ENCODE results near the gene B3GNT8. TPM values are rescaled to one million over a fixed set of nuclear protein-coding genes. Genes with fewer than 3 reads are reported as not detected.
"Not testable (repeated sequence)": the region's sequence is repeated elsewhere in the genome, so short reads cannot be mapped to it uniquely, and the experiment has no call there.

B3GNT8 gene, protein sequence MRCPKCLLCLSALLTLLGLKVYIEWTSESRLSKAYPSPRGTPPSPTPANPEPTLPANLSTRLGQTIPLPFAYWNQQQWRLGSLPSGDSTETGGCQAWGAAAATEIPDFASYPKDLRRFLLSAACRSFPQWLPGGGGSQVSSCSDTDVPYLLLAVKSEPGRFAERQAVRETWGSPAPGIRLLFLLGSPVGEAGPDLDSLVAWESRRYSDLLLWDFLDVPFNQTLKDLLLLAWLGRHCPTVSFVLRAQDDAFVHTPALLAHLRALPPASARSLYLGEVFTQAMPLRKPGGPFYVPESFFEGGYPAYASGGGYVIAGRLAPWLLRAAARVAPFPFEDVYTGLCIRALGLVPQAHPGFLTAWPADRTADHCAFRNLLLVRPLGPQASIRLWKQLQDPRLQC
- total RNA-seq (10 to 100 TPM; 21.8 to 41.5 TPM), polyA plus RNA-seq (ENCODE audit: insufficient read length in 6 of 6) (1 to 10 TPM; 2.5 to 9.6 (median 5.1) TPM)
- long read RNA-seq, donor 1, result 0 reads
- long read RNA-seq, donor 2, result 0 reads
- long read RNA-seq, donor 3, result 0 reads
- long read RNA-seq, donor 4, transcript B3GNT8-202 (2 exons, 463 nt), result major isoform, 8 of 56 reads
- long read RNA-seq, donor 4, partial matches to known transcripts, result 42 of 56 reads
- long read RNA-seq, donor 4, other reads (novel, unspliced or antisense), result 6 of 56 reads
- long read RNA-seq, donor 5, result 0 reads
- long read RNA-seq, donor 6, partial matches to known transcripts, result 0 of 1 reads
- long read RNA-seq, donor 6, other reads (novel, unspliced or antisense), result 0 of 1 reads
- long read RNA-seq, donor 7, result 0 reads
- long read RNA-seq, donor 8, partial matches to known transcripts, result 10 of 11 reads
- long read RNA-seq, donor 8, other reads (novel, unspliced or antisense), result 0 of 11 reads
- long read RNA-seq, donor 9, result 0 reads
- long read RNA-seq, donor 10, transcript B3GNT8-202 (2 exons, 463 nt), result major isoform, 12 of 48 reads
- long read RNA-seq, donor 10, partial matches to known transcripts, result 32 of 48 reads
- long read RNA-seq, donor 10, other reads (novel, unspliced or antisense), result 4 of 48 reads
- long read RNA-seq, donor 11, result 0 reads
- long read RNA-seq, donor 12, partial matches to known transcripts, result 0 of 1 reads
- long read RNA-seq, donor 12, other reads (novel, unspliced or antisense), result 0 of 1 reads

DNA sequence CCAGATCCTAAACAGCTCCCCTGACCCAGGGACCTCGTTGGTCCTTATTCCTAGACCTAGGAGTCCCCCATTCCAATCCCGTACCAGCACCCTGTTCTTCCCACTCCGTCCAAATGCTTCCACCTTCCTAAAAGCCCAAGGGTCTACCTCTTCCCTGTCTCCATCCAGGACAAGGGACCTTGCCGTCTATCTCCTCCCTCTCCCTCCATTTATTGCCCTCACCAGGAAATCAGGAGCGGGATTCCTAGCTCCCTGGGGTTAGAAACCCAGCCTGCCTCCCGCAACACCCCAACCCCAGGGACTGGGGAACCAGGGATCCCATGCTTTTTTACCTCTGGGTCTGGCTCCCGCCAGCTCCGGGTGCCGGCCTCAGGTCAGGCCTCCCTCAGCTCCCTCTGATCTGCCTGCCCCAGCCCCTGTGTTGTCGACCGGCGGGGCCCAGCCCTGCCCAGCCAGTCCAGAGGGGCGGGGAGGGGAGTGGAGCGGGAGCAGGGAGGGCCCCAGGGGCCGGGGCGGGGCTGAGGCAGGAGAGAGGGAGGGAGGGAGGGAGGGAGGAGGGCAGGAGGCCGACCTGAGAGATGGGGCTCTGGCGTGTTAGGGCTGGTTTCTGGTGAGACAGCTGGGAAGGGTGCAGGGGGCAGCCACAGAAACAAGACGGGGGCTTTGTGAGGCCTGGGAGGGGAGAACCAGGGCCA is at the start of gene B3GNT8:
Gene B3GNT8 (minus strand): TSS at position 423 of the 695 bp plus-strand sequence. CDS start 596 bp downstream, outside the sequence.
- peak; percentile 88 for ATAC-seq
- Histone ChIP-seq H3K4me3 (peak within 1 kb of the TSS; percentile 49 to 71), H3K36me3 (peaks cover 0 to 63% of the 10 kb centered on the region in 2 donors)

DNA sequence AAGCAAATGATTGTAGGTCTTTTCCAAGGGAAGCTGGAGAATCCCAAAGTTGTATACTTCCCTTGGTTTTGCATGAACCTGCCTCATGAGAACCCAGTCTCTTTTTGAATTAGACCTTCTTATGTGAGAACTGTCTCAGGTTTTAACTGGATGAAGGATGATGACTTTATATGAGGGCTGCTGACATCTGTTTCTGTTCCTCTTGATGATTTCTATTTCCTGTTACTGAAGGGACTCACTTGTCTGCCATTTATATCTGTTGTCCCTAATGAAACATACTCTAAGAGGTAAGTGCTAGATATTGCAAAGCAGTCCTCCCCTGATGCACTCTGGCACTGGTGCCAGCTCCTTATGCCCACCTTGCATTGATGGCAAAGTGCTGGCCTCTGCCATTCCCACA is 49.4 kb upstream of the B3GNT8 start:
- ATAC-seq (no peak), DNase-seq (no peak)
- Histone ChIP-seq H3K27me3 (peaks cover 0 to 58% of the 10 kb centered on the region in 2 donors), H3K4me3 (no peak overlapping the region), H3K36me3 (no peaks in the 10 kb centered on the region), H3K4me1 (peaks cover 0 to 6% of the 10 kb centered on the region in 2 donors), H3K9me3 (no peaks in the 10 kb centered on the region), H3K27ac (no peak overlapping the region)
- TF ChIP-seq, protein P1, sequence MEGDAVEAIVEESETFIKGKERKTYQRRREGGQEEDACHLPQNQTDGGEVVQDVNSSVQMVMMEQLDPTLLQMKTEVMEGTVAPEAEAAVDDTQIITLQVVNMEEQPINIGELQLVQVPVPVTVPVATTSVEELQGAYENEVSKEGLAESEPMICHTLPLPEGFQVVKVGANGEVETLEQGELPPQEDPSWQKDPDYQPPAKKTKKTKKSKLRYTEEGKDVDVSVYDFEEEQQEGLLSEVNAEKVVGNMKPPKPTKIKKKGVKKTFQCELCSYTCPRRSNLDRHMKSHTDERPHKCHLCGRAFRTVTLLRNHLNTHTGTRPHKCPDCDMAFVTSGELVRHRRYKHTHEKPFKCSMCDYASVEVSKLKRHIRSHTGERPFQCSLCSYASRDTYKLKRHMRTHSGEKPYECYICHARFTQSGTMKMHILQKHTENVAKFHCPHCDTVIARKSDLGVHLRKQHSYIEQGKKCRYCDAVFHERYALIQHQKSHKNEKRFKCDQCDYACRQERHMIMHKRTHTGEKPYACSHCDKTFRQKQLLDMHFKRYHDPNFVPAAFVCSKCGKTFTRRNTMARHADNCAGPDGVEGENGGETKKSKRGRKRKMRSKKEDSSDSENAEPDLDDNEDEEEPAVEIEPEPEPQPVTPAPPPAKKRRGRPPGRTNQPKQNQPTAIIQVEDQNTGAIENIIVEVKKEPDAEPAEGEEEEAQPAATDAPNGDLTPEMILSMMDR (IDR thresholded peaks at IDR 0.05), result no peak
- intact Hi-C loops (cut with DNase I), result no loop called here

More for the DNA sequence above, at the start of gene B3GNT8:
- Histone ChIP-seq H3K4me1 (peaks cover 14 to 76% of the 10 kb centered on the region in 2 donors), H3K9me3 (no peaks in the 10 kb centered on the region), H3K27me3 (no peaks in the 10 kb centered on the region), H3K27ac (peak within 1 kb of the TSS; percentile 75 to 90)
- intact Hi-C loops (cut with DNase I), result no loop called here
- DNase-seq, result peak; percentile 42 to 99 (median 90)
- TF ChIP-seq, protein P1 (IDR thresholded peaks at IDR 0.05), result no peak

DNA sequence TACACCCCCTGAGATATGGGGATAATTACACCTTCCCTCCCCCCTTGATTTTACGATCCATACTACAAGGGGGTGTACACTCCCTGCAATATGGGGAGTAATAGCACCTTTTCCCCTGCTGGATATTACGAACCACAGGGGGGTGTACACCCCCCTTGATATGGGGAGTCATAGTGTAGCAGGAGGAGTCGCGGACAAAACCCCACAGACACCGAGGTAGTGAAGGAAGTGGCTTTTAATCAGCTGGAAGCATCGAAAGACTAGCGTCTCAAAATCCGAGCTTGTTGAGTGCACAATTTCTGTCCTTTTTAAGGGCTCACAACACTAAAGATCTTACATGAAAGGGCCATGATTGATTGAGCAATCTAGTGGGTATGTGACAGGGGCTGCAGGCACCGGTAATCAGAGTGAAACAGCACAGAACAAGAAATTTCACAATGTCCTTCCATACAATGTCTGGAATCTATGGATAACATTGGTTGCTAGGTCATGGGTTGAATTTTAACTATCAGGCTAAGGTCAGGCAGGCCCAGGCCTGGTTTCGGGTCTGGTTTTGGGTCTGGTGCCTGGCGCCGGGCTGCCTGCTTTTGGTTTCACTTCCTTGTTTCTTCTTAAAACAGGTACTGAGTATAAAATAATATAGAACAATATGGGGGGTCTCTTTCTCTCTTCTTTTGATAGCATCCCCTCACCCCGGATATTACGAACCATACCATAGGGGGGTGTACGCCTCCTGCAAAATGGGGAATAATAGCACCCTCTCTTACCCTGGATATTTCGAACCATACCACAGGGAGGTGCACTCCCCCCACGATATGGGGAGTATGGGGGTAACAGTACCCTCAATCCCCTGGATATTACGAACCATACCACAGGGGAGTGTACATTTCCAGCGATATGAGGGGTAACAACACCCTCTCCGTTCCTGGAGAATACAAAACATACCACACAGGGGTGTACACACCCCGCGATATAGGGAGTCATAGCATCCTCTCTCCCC is 36.4 kb upstream of the B3GNT8 start:
- ATAC-seq; intact Hi-C loops (cut with DNase I); H3K4me1 ChIP-seq; H3K4me3 ChIP-seq; DNase-seq; H3K27ac ChIP-seq; H3K36me3 ChIP-seq; H3K9me3 ChIP-seq: not testable (repeated sequence)
- peaks cover 7 to 65% of the 10 kb centered on the region in 2 donors for H3K27me3 ChIP-seq

DNA sequence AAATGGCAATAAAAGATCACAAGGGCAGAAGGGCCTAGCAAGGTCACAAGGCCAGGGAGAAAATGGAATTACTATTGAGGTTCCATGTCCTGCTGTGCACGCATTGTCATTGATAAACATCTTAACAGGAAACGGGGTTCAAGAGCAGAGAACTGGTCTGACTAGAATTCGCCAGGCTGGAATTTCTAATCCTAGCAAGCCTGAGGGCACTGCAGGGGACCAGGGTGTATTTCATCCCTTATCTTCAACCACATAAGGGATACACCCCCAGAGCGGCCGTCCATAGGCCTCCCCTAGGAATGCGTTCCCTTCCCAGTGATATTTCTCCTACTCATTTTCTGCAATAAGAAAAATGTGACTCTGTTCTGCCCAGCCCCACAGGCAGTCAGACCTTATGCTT is 35.3 kb upstream of the B3GNT8 start:
- intact Hi-C loops (cut with DNase I), result no loop called here
- peaks cover 4 to 58% of the 10 kb centered on the region in 2 donors for H3K27me3 ChIP-seq
- no peaks in the 10 kb centered on the region for H3K36me3 ChIP-seq
- DNase-seq, result no peak
- no peaks in the 10 kb centered on the region for H3K9me3 ChIP-seq
- H3K27ac ChIP-seq, result no peak overlapping the region
- H3K4me3 ChIP-seq, result no peak overlapping the region
- no peak for ATAC-seq
- no peaks in the 10 kb centered on the region for H3K4me1 ChIP-seq
- TF ChIP-seq, protein P1 (IDR thresholded peaks at IDR 0.05), result no peak

Data from left lung (tissue), 14 donors.